GM23338 (cell line): Measurements from ENCODE around the gene CTDSPL.

Experiments used
- EZH2 ChIP-seq: fragments of 200-600 bp; sonication (generic); IDR thresholded peaks from one replicate; pipeline ENCODE4 v1.8.0; 2017; ENCODE audit warnings: antibody characterized with exemption, mild to moderate bottlenecking, low read depth; ENCODE audit not compliant: unreplicated experiment
- EZH2phosphoT487 ChIP-seq: fragments of 200-600 bp; sonication (generic); IDR thresholded peaks from one replicate; pipeline ENCODE4 v1.8.1; 2018; ENCODE audit warnings: antibody characterized with exemption; ENCODE audit not compliant: unreplicated experiment
- JUNB ChIP-seq: IDR thresholded peaks from one replicate; pipeline ENCODE4 v1.6.1; 2016; ENCODE audit warnings: antibody characterized with exemption; ENCODE audit not compliant: unreplicated experiment
- POLR2AphosphoS5 ChIP-seq: IDR thresholded peaks from 2 replicates; pipeline ENCODE4 v1.6.1; 2016; ENCODE audit warnings: antibody characterized with exemption, low read depth
- REST ChIP-seq: IDR thresholded peaks from one replicate; pipeline ENCODE4 v1.6.1; 2018; ENCODE audit warnings: antibody characterized with exemption; ENCODE audit not compliant: unreplicated experiment
- TF ChIP-seq, protein P1 (sequence below), 2 experiments: fragments of 200-600 bp in 1 of 2; sonication (generic) in 1 of 2; conservative IDR thresholded peaks; 2 replicates each; pipeline versions ENCODE4 v1.5.1 to v1.6.1; 2016 to 2017; ENCODE audit warnings: antibody characterized with exemption in 2 of 2, low read depth in 2 of 2, mild to moderate bottlenecking in 2 of 2, moderate library complexity in 1 of 2

DNA sequence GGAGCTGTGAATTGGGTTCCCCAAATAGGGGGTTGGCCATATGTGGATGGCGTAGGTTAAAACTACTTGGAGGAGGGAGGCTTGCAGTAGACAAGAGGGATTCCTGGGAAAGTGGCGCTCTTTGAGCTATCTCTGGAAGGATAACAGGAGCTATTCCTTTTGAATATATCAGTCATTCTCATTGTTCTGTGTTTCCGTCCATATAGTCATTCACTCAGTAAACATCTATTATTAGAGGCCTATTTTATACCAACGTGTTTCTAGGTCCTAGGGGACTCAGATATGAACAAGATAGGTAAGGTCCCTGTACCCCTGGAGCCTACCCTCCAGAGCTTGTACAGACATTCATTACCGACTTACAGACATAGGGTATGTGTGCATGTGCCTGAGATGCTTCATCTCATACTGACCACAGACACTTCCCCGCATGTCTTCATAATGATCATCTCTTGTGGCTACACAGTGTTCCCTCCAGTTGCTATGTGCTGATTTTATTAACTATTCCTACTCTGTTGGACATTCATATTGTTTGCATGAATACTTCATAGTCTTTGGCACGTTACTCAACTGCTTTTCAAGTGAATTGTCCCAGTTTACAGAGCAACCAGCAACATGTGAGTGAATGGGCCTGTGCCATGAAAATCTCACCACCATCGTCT is 73.1 kb downstream of the CTDSPL start:
- TF ChIP-seq EZH2phosphoT487 (no peak), EZH2 (no peak), POLR2AphosphoS5 (no peak), JUNB (no peak), REST (no peak)
- TF ChIP-seq, protein P1, sequence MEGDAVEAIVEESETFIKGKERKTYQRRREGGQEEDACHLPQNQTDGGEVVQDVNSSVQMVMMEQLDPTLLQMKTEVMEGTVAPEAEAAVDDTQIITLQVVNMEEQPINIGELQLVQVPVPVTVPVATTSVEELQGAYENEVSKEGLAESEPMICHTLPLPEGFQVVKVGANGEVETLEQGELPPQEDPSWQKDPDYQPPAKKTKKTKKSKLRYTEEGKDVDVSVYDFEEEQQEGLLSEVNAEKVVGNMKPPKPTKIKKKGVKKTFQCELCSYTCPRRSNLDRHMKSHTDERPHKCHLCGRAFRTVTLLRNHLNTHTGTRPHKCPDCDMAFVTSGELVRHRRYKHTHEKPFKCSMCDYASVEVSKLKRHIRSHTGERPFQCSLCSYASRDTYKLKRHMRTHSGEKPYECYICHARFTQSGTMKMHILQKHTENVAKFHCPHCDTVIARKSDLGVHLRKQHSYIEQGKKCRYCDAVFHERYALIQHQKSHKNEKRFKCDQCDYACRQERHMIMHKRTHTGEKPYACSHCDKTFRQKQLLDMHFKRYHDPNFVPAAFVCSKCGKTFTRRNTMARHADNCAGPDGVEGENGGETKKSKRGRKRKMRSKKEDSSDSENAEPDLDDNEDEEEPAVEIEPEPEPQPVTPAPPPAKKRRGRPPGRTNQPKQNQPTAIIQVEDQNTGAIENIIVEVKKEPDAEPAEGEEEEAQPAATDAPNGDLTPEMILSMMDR (conservative IDR thresholded peaks at IDR 0.05; ENCODE audit: low read depth in 2 of 2), result no peak
